CD14-positive monocyte (primary cell): Measurements from ENCODE around the gene WARS2. TPM values are rescaled to one million over a fixed set of nuclear protein-coding genes. Genes with fewer than 3 reads are reported as not detected.
"Not testable (repeated sequence)": the region's sequence is repeated elsewhere in the genome, so short reads cannot be mapped to it uniquely, and the experiment has no call there.

Experiments used
- DNase-seq, 3 donors: peaks; one replicate each; pipeline ENCODE4 v3.0.0-alpha.2; 2011 to 2022
- H2AFZ ChIP-seq: 2 replicates; pipeline ENCODE4 v1.6.0; 2012; ENCODE audit warnings: mild to moderate bottlenecking, low read depth, low read length, inconsistent platforms; ENCODE audit not compliant: insufficient read depth, poor library complexity, severe bottlenecking
- H3K27ac ChIP-seq, 2 donors: 1 replicate in 1 of 2; 2 replicates in 1 of 2; pipeline ENCODE4 v1.5.1; 2012 to 2013; ENCODE audit warnings: low read length in 2 of 2, control low read depth in 1 of 2, inconsistent platforms in 1 of 2, low read depth in 1 of 2, mild to moderate bottlenecking in 1 of 2
- H3K27me3 ChIP-seq, 2 donors: one replicate each; pipeline versions ENCODE4 v1.6.0 to v1.6.1; 2011 to 2013; ENCODE audit warnings: low read length in 2 of 2; ENCODE audit not compliant: control insufficient read depth in 2 of 2, insufficient read depth in 2 of 2
- H3K36me3 ChIP-seq, 2 donors: replicated peaks in 1 of 2; 1 replicate in 1 of 2; 2 replicates in 1 of 2; pipeline versions ENCODE4 v1.5.1 to v1.6.1; 2012 to 2013; ENCODE audit warnings: low read length in 2 of 2, control low read depth in 1 of 2, inconsistent platforms in 1 of 2, mild to moderate bottlenecking in 1 of 2; ENCODE audit not compliant: insufficient read depth in 2 of 2, control insufficient read depth in 1 of 2
- H3K4me1 ChIP-seq, 2 donors: 1 replicate in 1 of 2; 2 replicates in 1 of 2; pipeline versions ENCODE4 v1.5.1 to v1.6.1; 2012 to 2013; ENCODE audit warnings: low read length in 2 of 2, control low read depth in 1 of 2, inconsistent platforms in 1 of 2, mild to moderate bottlenecking in 1 of 2, moderate library complexity in 1 of 2; ENCODE audit not compliant: insufficient read depth in 2 of 2, control insufficient read depth in 1 of 2
- H3K4me2 ChIP-seq: replicated peaks from 2 replicates; pipeline ENCODE3; 2012; ENCODE audit warnings: low read length, moderate library complexity, mild to moderate bottlenecking; ENCODE audit not compliant: poor library complexity, severe bottlenecking; ENCODE audit errors: extremely low read depth
- H3K4me3 ChIP-seq, 3 experiments: fragments of 200-600 bp in 1 of 3; sonication (generic) in 1 of 3; replicated peaks in 1 of 3; 1 replicate in 2 of 3; 2 replicates in 1 of 3; pipeline ENCODE4 v1.5.1; 2011 to 2013; ENCODE audit warnings: low read length in 3 of 3, mild to moderate bottlenecking in 3 of 3, control low read depth in 2 of 3, low read depth in 2 of 3, inconsistent platforms in 1 of 3, moderate library complexity in 1 of 3
- H3K79me2 ChIP-seq: 2 replicates; pipeline ENCODE4 v1.6.0; 2012; ENCODE audit warnings: mild to moderate bottlenecking, control low read depth, inconsistent platforms, low read length, moderate library complexity; ENCODE audit not compliant: insufficient read depth
- H3K9ac ChIP-seq: 2 replicates; pipeline ENCODE4 v1.6.0; 2017; ENCODE audit warnings: low read length, mild to moderate bottlenecking; ENCODE audit not compliant: insufficient read depth, poor library complexity, severe bottlenecking
- H3K9me3 ChIP-seq, 2 donors: replicated peaks in 1 of 2; 1 replicate in 1 of 2; 2 replicates in 1 of 2; pipeline versions ENCODE4 v1.5.1 to v1.6.1; 2012 to 2013; ENCODE audit warnings: low read length in 2 of 2, control low read depth in 1 of 2; ENCODE audit not compliant: control insufficient read depth in 1 of 2, insufficient read depth in 1 of 2
- H4K20me1 ChIP-seq: 2 replicates; pipeline ENCODE4 v1.6.0; 2012; ENCODE audit warnings: mild to moderate bottlenecking, low read length, control low read depth, moderate library complexity; ENCODE audit not compliant: insufficient read depth
- H3K27ac Mint-ChIP-seq, 7 donors: one replicate each; pipeline ENCODE4 v1.8.0; 2020; ENCODE audit warnings: mild to moderate bottlenecking in 7 of 7, mixed read lengths in 7 of 7, moderate library complexity in 6 of 7, inconsistent platforms in 2 of 7
- H3K27me3 Mint-ChIP-seq, 3 donors: one replicate each; pipeline ENCODE4 v1.8.0; 2021 to 2022; ENCODE audit warnings: low read depth in 3 of 3, mild to moderate bottlenecking in 3 of 3, mixed read lengths in 3 of 3, moderate library complexity in 3 of 3, inconsistent platforms in 1 of 3
- H3K36me3 Mint-ChIP-seq, 2 donors: one replicate each; pipeline ENCODE4 v1.8.0; 2020; ENCODE audit warnings: mixed read lengths in 2 of 2, inconsistent platforms in 1 of 2, mild to moderate bottlenecking in 1 of 2
- H3K4me1 Mint-ChIP-seq: one replicate; pipeline ENCODE4 v1.8.0; 2020; ENCODE audit warnings: mild to moderate bottlenecking, mixed read lengths
- H3K4me3 Mint-ChIP-seq, 2 donors: one replicate each; pipeline ENCODE4 v1.8.0; 2020; ENCODE audit warnings: mild to moderate bottlenecking in 2 of 2, mixed read lengths in 2 of 2, moderate library complexity in 1 of 2
- H3K9me3 Mint-ChIP-seq, 7 donors: one replicate each; pipeline ENCODE4 v1.8.0; 2020 to 2022; ENCODE audit warnings: mixed read lengths in 7 of 7, mild to moderate bottlenecking in 6 of 7, moderate library complexity in 6 of 7, inconsistent platforms in 2 of 7
- whole genome bisulfite sequencing: methylation state at CpG from one replicate; pipeline ENCODE4 v1.1.5; 2013; ENCODE audit warnings: missing lambda C conversion rate; ENCODE audit not compliant: insufficient coverage; 5-methylcytosine and 5-hydroxymethylcytosine counted together
- intact Hi-C, 2 donors: fragments of 100-400 bp; cut with micrococcal nuclease; formaldehyde crosslinking; loops; one replicate each; pipeline versions ENCODE4 v1.15.0 to v1.15.1; 2023
- polyA plus RNA-seq, 3 donors: library from polyadenylated mRNA; depleted of rRNA in 1 of 3; unstranded in 2 of 3; stranded (reverse) in 1 of 3; fragments of 300-500 nt in 2 of 3; fragments of >200 nt in 1 of 3; fragmentation: Illumina TruSeq in 2 of 3; gene quantifications; 1 replicate in 2 of 3; 2 replicates in 1 of 3; pipeline ENCODE4 v1.2.3, GENCODE V29; 2012 to 2021
- TF ChIP-seq, protein P1 (sequence below): fragments of 200-600 bp; IDR thresholded peaks from one replicate; pipeline ENCODE4 v1.8.0; 2022; ENCODE audit warnings: antibody characterized with exemption, mild to moderate bottlenecking

WARS2 gene
- polyA plus RNA-seq, 3 donors, result 4.6 to 5.1 (median 4.7) TPM

DNA sequence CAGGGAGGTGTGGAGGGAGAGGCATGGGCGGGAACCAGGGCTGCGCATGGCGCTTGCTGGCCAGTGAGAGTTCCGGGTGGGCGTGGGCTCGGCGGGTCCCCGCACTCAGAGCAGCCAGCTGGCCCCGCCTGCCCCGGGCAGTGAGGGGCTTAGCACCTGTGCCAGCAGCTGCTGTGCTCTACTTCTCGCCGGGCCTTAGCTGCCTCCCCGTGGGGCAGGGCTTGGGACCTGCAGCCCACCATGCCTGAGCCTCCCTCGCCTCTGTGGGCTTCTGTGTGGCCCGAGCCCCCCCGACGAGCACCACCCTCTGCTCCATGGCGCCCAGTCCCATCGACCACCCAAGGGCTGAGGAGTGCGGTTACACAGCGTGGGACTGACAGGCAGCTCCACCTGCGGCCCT, 38.6 kb upstream of the WARS2 start:
- Mint-ChIP-seq H3K27me3 (peaks cover 0 to 1% (median 0%) of the 10 kb centered on the region in 3 donors), H3K9me3 (peaks cover 25 to 47% (median 29%) of the 10 kb centered on the region in 7 donors), H3K27ac (no peak overlapping the region), H3K4me1 (no peaks in the 10 kb centered on the region), H3K36me3 (peaks cover 17 to 34% of the 10 kb centered on the region in 2 donors), H3K4me3 (no peak overlapping the region)
- intact Hi-C loops, result no loop called here
- H3K27ac ChIP-seq, result no peak overlapping the region
- 98% methylated on average over 22 of the region's 22 CpGs for WGBS
- H2AFZ ChIP-seq, result no peak overlapping the region
- no peak for DNase-seq
- peaks cover 0 to 22% of the 10 kb centered on the region in 2 donors for H3K9me3 ChIP-seq
- H3K79me2 ChIP-seq, result no peaks in the 10 kb centered on the region
- no peak overlapping the region for H3K4me2 ChIP-seq
- H3K36me3 ChIP-seq, result peaks cover 0 to 12% of the 10 kb centered on the region in 2 donors
- TF ChIP-seq, protein P1, sequence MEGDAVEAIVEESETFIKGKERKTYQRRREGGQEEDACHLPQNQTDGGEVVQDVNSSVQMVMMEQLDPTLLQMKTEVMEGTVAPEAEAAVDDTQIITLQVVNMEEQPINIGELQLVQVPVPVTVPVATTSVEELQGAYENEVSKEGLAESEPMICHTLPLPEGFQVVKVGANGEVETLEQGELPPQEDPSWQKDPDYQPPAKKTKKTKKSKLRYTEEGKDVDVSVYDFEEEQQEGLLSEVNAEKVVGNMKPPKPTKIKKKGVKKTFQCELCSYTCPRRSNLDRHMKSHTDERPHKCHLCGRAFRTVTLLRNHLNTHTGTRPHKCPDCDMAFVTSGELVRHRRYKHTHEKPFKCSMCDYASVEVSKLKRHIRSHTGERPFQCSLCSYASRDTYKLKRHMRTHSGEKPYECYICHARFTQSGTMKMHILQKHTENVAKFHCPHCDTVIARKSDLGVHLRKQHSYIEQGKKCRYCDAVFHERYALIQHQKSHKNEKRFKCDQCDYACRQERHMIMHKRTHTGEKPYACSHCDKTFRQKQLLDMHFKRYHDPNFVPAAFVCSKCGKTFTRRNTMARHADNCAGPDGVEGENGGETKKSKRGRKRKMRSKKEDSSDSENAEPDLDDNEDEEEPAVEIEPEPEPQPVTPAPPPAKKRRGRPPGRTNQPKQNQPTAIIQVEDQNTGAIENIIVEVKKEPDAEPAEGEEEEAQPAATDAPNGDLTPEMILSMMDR, result no peak
- no peak overlapping the region for H3K4me3 ChIP-seq
- H3K27me3 ChIP-seq, result no peaks in the 10 kb centered on the region
- H3K9ac ChIP-seq, result no peak overlapping the region
- no peaks in the 10 kb centered on the region for H4K20me1 ChIP-seq
- no peaks in the 10 kb centered on the region for H3K4me1 ChIP-seq

DNA sequence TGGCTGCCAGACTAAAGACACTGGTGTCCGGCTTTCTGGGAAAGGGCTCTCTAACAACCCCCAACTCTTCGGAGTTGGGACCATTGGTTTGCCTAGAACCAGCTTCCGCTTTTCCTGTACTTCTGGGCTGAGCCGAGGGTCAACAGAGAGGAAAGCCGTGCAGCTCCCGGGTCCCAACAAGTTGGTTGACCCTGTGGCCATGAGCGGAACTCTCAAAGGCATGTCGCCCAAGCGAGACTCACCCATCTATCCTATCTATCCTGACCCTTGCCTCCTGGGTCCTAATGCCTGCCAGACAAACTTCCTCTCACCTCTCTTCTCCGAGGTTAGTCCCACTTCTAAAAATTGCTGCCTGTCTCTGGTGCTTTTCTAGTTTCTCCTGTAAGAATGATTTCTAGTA, 32.5 kb upstream of the WARS2 start:
- H3K4me2 ChIP-seq, H4K20me1 ChIP-seq, H3K4me3 ChIP-seq, H3K27ac ChIP-seq, H3K27me3 Mint-ChIP-seq, H3K79me2 ChIP-seq, DNase-seq, H3K27ac Mint-ChIP-seq, H3K4me1 Mint-ChIP-seq, H3K4me1 ChIP-seq, H2AFZ ChIP-seq, H3K4me3 Mint-ChIP-seq, intact Hi-C loops, H3K27me3 ChIP-seq, H3K36me3 ChIP-seq, H3K9ac ChIP-seq: not testable (repeated sequence)
- H3K9me3 ChIP-seq, result peaks cover 0 to 29% of the 10 kb centered on the region in 2 donors
- Mint-ChIP-seq H3K36me3 (peaks cover 37 to 52% of the 10 kb centered on the region in 2 donors), H3K9me3 (peaks cover 24 to 61% (median 47%) of the 10 kb centered on the region in 7 donors)
- 100% methylated on average over 7 of the region's 10 CpGs for WGBS

DNA sequence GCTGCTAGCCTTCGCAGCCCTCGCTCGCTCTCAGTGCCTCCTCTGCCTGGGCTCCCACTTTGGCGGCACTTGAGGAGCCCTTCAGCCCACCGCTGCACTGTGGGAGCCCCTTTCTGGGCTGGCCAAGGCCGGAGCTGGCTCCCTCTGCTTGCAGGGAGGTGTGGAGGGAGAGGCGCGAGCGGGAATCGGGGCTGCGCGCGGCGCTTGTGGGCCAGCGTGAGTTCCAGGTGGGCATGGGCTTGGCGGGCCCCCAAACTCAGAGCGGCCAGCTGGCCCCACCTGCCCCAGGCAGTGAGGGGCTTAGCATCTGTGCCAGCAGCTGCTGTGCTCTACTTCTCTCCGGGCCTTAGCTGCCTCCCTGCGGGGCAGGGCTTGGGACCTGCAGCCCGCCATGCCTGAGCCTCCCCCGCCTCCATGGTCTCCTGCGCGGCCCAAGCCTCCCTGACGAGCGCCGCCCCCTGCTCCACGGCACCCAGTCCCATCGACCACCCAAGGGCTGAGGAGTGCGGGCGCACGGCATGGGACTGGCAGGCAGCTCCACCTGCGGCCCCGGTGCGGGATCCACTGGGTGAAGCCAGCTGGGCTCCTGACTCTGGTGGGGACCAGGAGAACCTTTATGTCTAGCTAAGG, 31.0 kb upstream of the WARS2 start:
- H3K9ac ChIP-seq, H4K20me1 ChIP-seq, H3K4me3 Mint-ChIP-seq, H3K27me3 ChIP-seq, H3K27me3 Mint-ChIP-seq, H3K4me2 ChIP-seq, DNase-seq, H3K4me1 ChIP-seq, H3K4me3 ChIP-seq, H3K4me1 Mint-ChIP-seq, H3K36me3 ChIP-seq, intact Hi-C loops, H3K27ac Mint-ChIP-seq, H3K27ac ChIP-seq, H2AFZ ChIP-seq, H3K79me2 ChIP-seq: not testable (repeated sequence)
- WGBS, result 92% methylated on average over 24 of the region's 34 CpGs
- peaks cover 0 to 22% of the 10 kb centered on the region in 2 donors for H3K9me3 ChIP-seq
- peaks cover 19 to 55% (median 39%) of the 10 kb centered on the region in 7 donors for H3K9me3 Mint-ChIP-seq
- peaks cover 37 to 52% of the 10 kb centered on the region in 2 donors for H3K36me3 Mint-ChIP-seq
